HG02763 (cell line): ENCODE measurements around the gene CEACAM7.

Experiments used
- ATAC-seq: cut with Tn5 transposase; IDR thresholded peaks from one replicate; pipeline ENCODE4 v1.9.1; 2021; ENCODE audit warnings: mild to moderate bottlenecking, moderate library complexity; ENCODE audit not compliant: unreplicated experiment

CEACAM7 gene

DNA sequence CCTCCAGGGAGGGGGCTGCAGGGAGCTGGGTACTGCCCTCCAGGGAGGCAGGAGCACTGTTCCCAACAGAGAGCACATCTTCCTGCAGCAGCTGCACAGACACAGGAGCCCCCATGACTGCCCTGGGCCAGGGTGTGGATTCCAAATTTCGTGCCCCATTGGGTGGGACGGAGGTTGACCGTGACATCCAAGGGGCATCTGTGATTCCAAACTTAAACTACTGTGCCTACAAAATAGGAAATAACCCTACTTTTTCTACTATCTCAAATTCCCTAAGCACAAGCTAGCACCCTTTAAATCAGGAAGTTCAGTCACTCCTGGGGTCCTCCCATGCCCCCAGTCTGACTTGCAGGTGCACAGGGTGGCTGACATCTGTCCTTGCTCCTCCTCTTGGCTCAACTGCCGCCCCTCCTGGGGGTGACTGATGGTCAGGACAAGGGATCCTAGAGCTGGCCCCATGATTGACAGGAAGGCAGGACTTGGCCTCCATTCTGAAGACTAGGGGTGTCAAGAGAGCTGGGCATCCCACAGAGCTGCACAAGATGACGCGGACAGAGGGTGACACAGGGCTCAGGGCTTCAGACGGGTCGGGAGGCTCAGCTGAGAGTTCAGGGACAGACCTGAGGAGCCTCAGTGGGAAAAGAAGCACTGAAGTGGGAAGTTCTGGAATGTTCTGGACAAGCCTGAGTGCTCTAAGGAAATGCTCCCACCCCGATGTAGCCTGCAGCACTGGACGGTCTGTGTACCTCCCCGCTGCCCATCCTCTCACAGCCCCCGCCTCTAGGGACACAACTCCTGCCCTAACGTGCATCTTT is 12.5 kb upstream of the CEACAM7 start:
- ATAC-seq = no peak

DNA sequence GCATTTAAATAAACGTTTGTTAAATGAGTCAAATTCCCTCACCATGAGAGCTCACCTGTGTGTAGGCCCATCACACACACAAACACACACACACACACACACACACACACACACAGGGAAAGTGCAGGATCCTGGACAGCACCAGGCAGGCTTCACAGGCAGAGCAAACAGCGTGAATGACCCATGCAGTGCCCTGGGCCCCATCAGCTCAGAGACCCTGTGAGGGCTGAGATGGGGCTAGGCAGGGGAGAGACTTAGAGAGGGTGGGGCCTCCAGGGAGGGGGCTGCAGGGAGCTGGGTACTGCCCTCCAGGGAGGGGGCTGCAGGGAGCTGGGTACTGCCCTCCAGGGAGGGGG is 11.9 kb upstream of the CEACAM7 start:
- ATAC-seq = no peak

GRCh38 chr19:41699231-41699967 is 11.3 kb upstream of the CEACAM7 start:
- no peak for ATAC-seq

DNA sequence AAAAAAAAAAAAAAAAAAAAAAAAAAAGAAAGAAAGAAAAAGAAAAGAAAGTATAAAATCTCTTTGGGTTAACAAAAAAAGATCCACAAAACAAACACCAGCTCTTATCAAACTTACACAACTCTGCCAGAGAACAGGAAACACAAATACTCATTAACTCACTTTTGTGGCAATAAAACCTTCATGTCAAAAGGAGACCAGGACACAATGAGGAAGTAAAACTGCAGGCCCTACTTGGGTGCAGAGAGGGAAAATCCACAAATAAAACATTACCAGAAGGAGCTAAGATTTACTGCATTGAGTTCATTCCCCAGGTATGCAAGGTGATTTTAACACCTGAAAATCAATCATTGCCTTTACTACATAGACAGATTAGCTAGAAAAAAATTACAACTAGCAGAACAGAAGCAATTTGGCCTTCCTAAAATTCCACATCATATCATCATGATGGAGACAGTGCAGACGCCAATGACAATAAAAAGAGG is 10.7 kb upstream of the CEACAM7 start:
- ATAC-seq = no peak

GRCh38 chr19:41697198-41697855 is 9.3 kb upstream of the CEACAM7 start:
- no peak for ATAC-seq

DNA sequence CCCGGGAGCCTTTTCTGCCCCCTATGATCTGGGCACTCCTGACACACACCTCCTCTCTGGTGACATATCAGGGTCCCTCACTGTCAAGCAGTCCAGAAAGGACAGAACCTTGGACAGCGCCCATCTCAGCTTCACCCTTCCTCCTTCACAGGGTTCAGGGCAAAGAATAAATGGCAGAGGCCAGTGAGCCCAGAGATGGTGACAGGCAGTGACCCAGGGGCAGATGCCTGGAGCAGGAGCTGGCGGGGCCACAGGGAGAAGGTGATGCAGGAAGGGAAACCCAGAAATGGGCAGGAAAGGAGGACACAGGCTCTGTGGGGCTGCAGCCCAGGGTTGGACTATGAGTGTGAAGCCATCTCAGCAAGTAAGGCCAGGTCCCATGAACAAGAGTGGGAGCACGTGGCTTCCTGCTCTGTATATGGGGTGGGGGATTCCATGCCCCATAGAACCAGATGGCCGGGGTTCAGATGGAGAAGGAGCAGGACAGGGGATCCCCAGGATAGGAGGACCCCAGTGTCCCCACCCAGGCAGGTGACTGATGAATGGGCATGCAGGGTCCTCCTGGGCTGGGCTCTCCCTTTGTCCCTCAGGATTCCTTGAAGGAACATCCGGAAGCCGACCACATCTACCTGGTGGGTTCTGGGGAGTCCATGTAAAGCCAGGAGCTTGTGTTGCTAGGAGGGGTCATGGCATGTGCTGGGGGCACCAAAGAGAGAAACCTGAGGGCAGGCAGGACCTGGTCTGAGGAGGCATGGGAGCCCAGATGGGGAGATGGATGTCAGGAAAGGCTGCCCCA is 8.5 kb upstream of the CEACAM7 start:
- ATAC-seq = no peak

DNA sequence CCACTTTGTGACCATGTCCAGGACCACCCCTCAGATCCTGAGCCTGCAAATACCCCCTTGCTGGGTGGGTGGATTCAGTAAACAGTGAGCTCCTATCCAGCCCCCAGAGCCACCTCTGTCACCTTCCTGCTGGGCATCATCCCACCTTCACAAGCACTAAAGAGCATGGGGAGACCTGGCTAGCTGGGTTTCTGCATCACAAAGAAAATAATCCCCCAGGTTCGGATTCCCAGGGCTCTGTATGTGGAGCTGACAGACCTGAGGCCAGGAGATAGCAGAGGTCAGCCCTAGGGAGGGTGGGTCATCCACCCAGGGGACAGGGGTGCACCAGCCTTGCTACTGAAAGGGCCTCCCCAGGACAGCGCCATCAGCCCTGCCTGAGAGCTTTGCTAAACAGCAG is 7.7 kb upstream of the CEACAM7 start:
- ATAC-seq = no peak

DNA sequence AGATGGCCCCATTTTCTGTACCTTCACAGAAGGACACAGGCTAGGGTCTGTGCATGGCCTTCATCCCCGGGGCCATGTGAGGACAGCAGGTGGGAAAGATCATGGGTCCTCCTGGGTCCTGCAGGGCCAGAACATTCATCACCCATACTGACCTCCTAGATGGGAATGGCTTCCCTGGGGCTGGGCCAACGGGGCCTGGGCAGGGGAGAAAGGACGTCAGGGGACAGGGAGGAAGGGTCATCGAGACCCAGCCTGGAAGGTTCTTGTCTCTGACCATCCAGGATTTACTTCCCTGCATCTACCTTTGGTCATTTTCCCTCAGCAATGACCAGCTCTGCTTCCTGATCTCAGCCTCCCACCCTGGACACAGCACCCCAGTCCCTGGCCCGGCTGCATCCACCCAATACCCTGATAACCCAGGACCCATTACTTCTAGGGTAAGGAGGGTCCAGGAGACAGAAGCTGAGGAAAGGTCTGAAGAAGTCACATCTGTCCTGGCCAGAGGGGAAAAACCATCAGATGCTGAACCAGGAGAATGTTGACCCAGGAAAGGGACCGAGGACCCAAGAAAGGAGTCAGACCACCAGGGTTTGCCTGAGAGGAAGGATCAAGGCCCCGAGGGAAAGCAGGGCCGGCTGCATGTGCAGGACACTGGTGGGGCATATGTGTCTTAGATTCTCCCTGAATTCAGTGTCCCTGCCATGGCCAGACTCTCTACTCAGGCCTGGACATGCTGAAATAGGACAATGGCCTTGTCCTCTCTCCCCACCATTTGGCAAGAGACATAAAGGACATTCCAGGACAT is 7.0 kb upstream of the CEACAM7 start:
- no peak for ATAC-seq

- ATAC-seq = no peak
These were observed 6.1 kb upstream of the CEACAM7 start for GRCh38 chr19:41694196-41694595.

GRCh38 chr19:41691268-41691970 is 3.3 kb upstream of the CEACAM7 start:
- ATAC-seq = no peak

- no peak for ATAC-seq
These were observed 2.7 kb upstream of the CEACAM7 start for GRCh38 chr19:41690801-41691065.

DNA sequence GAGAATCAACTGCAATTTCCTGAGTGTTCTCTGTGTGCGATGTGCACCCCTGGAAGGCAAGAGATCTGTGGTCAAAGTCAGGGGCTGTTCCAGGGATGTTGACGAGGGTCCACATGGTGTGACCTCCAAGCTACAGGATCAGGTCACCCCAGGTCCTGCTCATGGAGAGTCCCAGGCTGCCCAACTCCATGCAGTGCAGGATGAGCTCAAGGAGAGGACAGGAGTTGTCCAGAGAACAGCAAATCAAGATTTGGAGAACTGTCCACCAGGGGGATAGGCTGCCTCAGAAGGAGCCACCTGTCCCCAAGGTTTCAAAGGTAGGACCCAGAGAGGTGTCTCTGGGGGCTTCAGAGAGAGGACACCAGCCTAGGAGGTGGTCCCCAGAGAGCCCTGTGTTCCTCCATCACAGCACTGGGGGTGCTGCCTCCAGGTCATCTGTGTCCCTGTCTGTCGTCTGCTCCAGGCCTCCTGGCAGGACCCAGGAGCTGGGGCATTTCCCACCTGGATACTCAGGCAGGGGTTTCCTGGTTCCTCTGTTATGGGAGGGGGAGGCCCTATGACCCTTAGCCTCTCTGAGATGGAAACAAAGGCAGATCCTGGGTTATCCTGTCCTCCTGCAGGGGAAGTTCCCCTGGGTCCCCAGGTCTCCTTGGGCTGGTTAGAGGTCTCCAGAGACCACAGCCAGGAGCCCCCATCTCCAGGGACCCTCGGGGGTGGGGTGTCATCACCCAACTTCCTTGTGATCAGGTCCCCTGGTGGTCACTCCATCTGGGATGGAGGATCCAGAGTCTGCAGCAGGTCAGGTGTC is 2.1 kb upstream of the CEACAM7 start:
- ATAC-seq = no peak

GRCh38 chr19:41688687-41689086 is 617 bp upstream of the CEACAM7 start:
- no peak for ATAC-seq

- ATAC-seq = no peak
These were observed 651 bp downstream of the CEACAM7 start for GRCh38 chr19:41687419-41687818.

- ATAC-seq = no peak
These were observed 5.6 kb downstream of the CEACAM7 start for GRCh38 chr19:41682437-41682836.

- ATAC-seq = no peak
These were observed 16.6 kb downstream of the CEACAM7 start for GRCh38 chr19:41671486-41671885.

DNA sequence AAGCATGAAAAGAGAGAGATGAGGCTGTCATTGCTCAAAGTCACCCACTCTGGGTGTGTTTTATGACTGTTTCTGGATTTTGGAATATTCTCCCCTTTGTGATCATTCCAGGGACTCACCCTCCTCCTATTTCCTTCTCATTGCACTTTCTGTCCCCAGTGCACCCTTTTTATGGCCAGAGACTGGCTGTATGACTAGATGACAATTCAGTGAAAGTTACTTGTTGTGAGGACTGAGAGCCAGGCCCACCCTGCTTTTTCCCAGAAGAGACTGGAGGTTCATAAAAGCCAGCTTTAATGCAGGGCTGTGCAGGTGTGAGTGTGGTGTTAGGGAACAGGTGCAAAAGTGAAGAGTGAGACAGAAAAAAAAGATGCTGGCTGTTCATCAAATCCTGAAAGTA is 17.3 kb downstream of the CEACAM7 start:
- ATAC-seq = no peak

GRCh38 chr19:41668315-41668714 is 19.8 kb downstream of the CEACAM7 start:
- no peak for ATAC-seq

GRCh38 chr19:41666075-41666474 is 22.0 kb downstream of the CEACAM7 start:
- no peak for ATAC-seq
